Measurements from ENCODE around the gene PSD.

Gene PSD

GRCh38 chr10:102368077-102368476 is 50.5 kb downstream of the PSD start:
- no peak for TF ChIP-seq CTCF (IDR thresholded peaks at IDR 0.05; ENCODE audit: extremely low read depth, insufficient read depth, missing control alignments)
- DNase-seq (ENCODE audit: low spot score): no peak
- in situ Hi-C loops (cut with MboI; ENCODE audit: low pct_unique_long_range_greater_than_20kb, low sequenced_read_pairs, unreplicated experiment): no loop called here

GRCh38 chr10:102367441-102367840 is 51.1 kb downstream of the PSD start:
- no peak for TF ChIP-seq CTCF (IDR thresholded peaks at IDR 0.05; ENCODE audit: extremely low read depth, insufficient read depth, missing control alignments)
- in situ Hi-C loops (cut with MboI; ENCODE audit: low pct_unique_long_range_greater_than_20kb, low sequenced_read_pairs, unreplicated experiment): no loop called here
- no peak for DNase-seq (ENCODE audit: low spot score)

- DNase-seq (ENCODE audit: low spot score): no peak
- in situ Hi-C loops (cut with MboI; ENCODE audit: low pct_unique_long_range_greater_than_20kb, low sequenced_read_pairs, unreplicated experiment): no loop called here
- TF ChIP-seq CTCF (IDR thresholded peaks at IDR 0.05; ENCODE audit: extremely low read depth, insufficient read depth, missing control alignments): no peak
These were observed 59.7 kb downstream of the PSD start for GRCh38 chr10:102358712-102359382.

GRCh38 chr10:102354451-102354850 is 64.1 kb downstream of the PSD start:
- in situ Hi-C loops (cut with MboI; ENCODE audit: low pct_unique_long_range_greater_than_20kb, low sequenced_read_pairs, unreplicated experiment): no loop called here
- DNase-seq (ENCODE audit: low spot score): no peak
- no peak for TF ChIP-seq CTCF (IDR thresholded peaks at IDR 0.05; ENCODE audit: extremely low read depth, insufficient read depth, missing control alignments)
